Cardiac fibroblast (primary cell): ENCODE measurements around the gene LCN6.

Source experiments
- DNase-seq, 2 donors: peaks; one replicate each; pipeline versions ENCODE4 v3.0.0 to v3.0.0-alpha.2; 2010; ENCODE audit warnings: low read depth in 2 of 2
- H3K4me3 ChIP-seq, 2 donors: replicated peaks in 1 of 2; 1 replicate in 1 of 2; 2 replicates in 1 of 2; pipeline ENCODE4 v1.5.1; 2011; ENCODE audit warnings: low read depth in 2 of 2, low read length in 2 of 2, mild to moderate bottlenecking in 2 of 2, moderate library complexity in 1 of 2
- CTCF ChIP-seq: IDR thresholded peaks from one replicate; pipeline ENCODE4 v1.5.1; 2011; ENCODE audit warnings: low read depth, mild to moderate bottlenecking, low read length, inconsistent platforms

LCN6 gene

GRCh38 chr9:136700304-136700703, 48.0 kb downstream of the LCN6 start:
- no peak for TF ChIP-seq CTCF
- H3K4me3 ChIP-seq: no peak overlapping the region
- DNase-seq: peak; percentile 43 to 49

GRCh38 chr9:136698635-136699246, 49.6 kb downstream of the LCN6 start:
- no peak overlapping the region for H3K4me3 ChIP-seq
- DNase-seq: no peak
- no peak for TF ChIP-seq CTCF

- DNase-seq: no peak
- peak overlapping the region in 1 of 2 donors; percentile 24 for H3K4me3 ChIP-seq
- no peak for TF ChIP-seq CTCF
Measured at GRCh38 chr9:136697821-136698526, 50.4 kb downstream of the LCN6 start.

GRCh38 chr9:136697146-136697820, 51.0 kb downstream of the LCN6 start:
- DNase-seq: peak; percentile 53 to 54
- TF ChIP-seq CTCF: no peak
- H3K4me3 ChIP-seq: peak overlapping the region in 1 of 2 donors; percentile 24

- DNase-seq: no peak
- no peak overlapping the region for H3K4me3 ChIP-seq
- TF ChIP-seq CTCF: no peak
Measured at GRCh38 chr9:136696502-136696901, 51.8 kb downstream of the LCN6 start.

- H3K4me3 ChIP-seq: no peak overlapping the region
- DNase-seq: no peak
- no peak for TF ChIP-seq CTCF
Measured at GRCh38 chr9:136695955-136696354, 52.4 kb downstream of the LCN6 start.
